Kidney tubule cell (primary cell): Measurements from ENCODE around the gene PDE6H.

ENCODE experiments used
- DNase-seq: peaks from one replicate; pipeline ENCODE4 v3.0.0-alpha.2; 2018; ENCODE audit warnings: low spot score

PDE6H gene

GRCh38 chr12:15001733-15002382 is 29.0 kb downstream of the PDE6H start:
- DNase-seq = peak; percentile 11

- DNase-seq = no peak
Observed at GRCh38 chr12:15004421-15004820, 31.6 kb downstream of the PDE6H start.

- no peak for DNase-seq
Observed at GRCh38 chr12:15005064-15005463, 32.2 kb downstream of the PDE6H start.

GRCh38 chr12:15007551-15007950 is 34.7 kb downstream of the PDE6H start:
- DNase-seq = no peak

GRCh38 chr12:15011162-15011561 is 38.3 kb downstream of the PDE6H start:
- DNase-seq = peak; percentile 35

GRCh38 chr12:15013634-15014179 is 40.9 kb downstream of the PDE6H start:
- DNase-seq = no peak

- DNase-seq = no peak
Observed at GRCh38 chr12:15014708-15015107, 41.9 kb downstream of the PDE6H start.

GRCh38 chr12:15015121-15015520 is 42.3 kb downstream of the PDE6H start:
- DNase-seq = peak; percentile 30

- no peak for DNase-seq
Observed at GRCh38 chr12:15020156-15020555, 47.3 kb downstream of the PDE6H start.
